HL-60 (cell line): ENCODE data around the gene BIRC7.

Source experiments
- DNase-seq, 2 experiments: peaks; one replicate each; pipeline ENCODE4 v3.0.0-alpha.2; 2010 to 2020; ENCODE audit warnings: low read depth in 1 of 2, low spot score in 1 of 2
- H3K27ac ChIP-seq: fragments of 250-450 bp; sonication (Bioruptor Pico); replicated peaks from 2 replicates; pipeline ENCODE4 v1.5.1; 2020; ENCODE audit warnings: mild to moderate bottlenecking, moderate library complexity
- H3K27me3 ChIP-seq: fragments of 250-450 bp; sonication (Bioruptor Pico); 2 replicates; pipeline ENCODE4 v1.5.1; 2021; ENCODE audit warnings: mild to moderate bottlenecking, moderate library complexity; ENCODE audit not compliant: insufficient read depth, poor library complexity, severe bottlenecking
- H3K4me3 ChIP-seq: replicated peaks from 2 replicates; pipeline ENCODE4 v1.5.1; 2011; ENCODE audit warnings: mild to moderate bottlenecking, control low read depth, low read length; ENCODE audit not compliant: insufficient read depth
- GABPA ChIP-seq: IDR thresholded peaks from 2 replicates; pipeline ENCODE4 v1.6.1; 2012; ENCODE audit warnings: low read depth
- POLR2AphosphoS5 ChIP-seq: IDR thresholded peaks from 2 replicates; pipeline ENCODE4 v1.6.1; 2012; ENCODE audit warnings: low read depth
- SPI1 ChIP-seq: IDR thresholded peaks from 2 replicates; pipeline ENCODE4 v1.6.1; 2012; ENCODE audit warnings: low read depth, mild to moderate bottlenecking, borderline replicate concordance
- TF ChIP-seq, protein P1 (sequence below): IDR thresholded peaks from 2 replicates; pipeline ENCODE4 v1.6.1; 2012; ENCODE audit warnings: low read depth; ENCODE audit not compliant: insufficient replicate concordance
- TF ChIP-seq, protein P2 (sequence below): IDR thresholded peaks from one replicate; pipeline ENCODE4 v1.5.1; 2011; ENCODE audit warnings: low read length, control low read depth, inconsistent platforms; ENCODE audit not compliant: insufficient read depth

The BIRC7 gene

DNA sequence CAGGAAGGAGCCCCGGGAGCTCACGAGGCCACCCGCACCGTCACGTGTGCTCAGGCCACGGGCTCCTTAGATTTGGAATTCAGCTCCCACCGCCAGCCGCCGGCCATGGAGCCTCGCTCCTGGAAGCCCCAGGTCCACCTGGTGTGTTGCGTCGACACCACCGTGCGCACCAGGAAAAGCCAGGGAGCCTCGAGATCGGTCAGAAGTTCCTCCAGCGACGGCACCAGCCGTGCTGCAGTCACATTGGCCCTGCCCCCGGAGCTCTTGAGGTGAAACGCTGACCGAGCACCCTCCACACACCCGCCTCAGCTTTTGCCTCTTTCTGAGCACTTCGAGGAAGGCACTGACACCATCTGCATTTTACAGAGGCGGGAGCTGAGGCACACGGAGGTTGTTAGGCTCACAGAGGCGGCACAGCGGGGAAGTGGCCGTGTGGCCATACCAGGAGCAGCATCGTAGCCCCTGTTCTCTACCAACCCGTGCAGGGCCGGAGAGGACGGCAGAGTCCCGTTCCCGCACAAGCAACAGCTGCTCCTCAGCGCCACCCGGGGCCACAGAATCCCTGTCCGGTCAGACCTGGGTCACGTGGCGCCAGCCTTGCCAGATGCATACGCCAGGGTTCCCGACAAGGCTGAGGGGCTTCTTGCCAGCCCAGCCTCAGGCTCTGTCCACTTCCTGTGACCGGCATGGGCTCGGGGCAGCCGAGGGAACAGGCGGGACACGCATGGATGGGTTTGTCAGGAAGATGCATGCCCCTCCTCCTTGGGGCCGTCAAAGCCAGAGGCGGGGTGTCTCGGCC lies 11.0 kb downstream of the BIRC7 start:
- H3K27me3 ChIP-seq: peaks cover 21% of the 10 kb centered on the region
- DNase-seq: no peak
- TF ChIP-seq, protein P1, sequence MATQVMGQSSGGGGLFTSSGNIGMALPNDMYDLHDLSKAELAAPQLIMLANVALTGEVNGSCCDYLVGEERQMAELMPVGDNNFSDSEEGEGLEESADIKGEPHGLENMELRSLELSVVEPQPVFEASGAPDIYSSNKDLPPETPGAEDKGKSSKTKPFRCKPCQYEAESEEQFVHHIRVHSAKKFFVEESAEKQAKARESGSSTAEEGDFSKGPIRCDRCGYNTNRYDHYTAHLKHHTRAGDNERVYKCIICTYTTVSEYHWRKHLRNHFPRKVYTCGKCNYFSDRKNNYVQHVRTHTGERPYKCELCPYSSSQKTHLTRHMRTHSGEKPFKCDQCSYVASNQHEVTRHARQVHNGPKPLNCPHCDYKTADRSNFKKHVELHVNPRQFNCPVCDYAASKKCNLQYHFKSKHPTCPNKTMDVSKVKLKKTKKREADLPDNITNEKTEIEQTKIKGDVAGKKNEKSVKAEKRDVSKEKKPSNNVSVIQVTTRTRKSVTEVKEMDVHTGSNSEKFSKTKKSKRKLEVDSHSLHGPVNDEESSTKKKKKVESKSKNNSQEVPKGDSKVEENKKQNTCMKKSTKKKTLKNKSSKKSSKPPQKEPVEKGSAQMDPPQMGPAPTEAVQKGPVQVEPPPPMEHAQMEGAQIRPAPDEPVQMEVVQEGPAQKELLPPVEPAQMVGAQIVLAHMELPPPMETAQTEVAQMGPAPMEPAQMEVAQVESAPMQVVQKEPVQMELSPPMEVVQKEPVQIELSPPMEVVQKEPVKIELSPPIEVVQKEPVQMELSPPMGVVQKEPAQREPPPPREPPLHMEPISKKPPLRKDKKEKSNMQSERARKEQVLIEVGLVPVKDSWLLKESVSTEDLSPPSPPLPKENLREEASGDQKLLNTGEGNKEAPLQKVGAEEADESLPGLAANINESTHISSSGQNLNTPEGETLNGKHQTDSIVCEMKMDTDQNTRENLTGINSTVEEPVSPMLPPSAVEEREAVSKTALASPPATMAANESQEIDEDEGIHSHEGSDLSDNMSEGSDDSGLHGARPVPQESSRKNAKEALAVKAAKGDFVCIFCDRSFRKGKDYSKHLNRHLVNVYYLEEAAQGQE: no peak
- TF ChIP-seq GABPA: no peak
- no peak for TF ChIP-seq POLR2AphosphoS5
- no peak for TF ChIP-seq SPI1
- TF ChIP-seq, protein P2, sequence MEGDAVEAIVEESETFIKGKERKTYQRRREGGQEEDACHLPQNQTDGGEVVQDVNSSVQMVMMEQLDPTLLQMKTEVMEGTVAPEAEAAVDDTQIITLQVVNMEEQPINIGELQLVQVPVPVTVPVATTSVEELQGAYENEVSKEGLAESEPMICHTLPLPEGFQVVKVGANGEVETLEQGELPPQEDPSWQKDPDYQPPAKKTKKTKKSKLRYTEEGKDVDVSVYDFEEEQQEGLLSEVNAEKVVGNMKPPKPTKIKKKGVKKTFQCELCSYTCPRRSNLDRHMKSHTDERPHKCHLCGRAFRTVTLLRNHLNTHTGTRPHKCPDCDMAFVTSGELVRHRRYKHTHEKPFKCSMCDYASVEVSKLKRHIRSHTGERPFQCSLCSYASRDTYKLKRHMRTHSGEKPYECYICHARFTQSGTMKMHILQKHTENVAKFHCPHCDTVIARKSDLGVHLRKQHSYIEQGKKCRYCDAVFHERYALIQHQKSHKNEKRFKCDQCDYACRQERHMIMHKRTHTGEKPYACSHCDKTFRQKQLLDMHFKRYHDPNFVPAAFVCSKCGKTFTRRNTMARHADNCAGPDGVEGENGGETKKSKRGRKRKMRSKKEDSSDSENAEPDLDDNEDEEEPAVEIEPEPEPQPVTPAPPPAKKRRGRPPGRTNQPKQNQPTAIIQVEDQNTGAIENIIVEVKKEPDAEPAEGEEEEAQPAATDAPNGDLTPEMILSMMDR: no peak

DNA sequence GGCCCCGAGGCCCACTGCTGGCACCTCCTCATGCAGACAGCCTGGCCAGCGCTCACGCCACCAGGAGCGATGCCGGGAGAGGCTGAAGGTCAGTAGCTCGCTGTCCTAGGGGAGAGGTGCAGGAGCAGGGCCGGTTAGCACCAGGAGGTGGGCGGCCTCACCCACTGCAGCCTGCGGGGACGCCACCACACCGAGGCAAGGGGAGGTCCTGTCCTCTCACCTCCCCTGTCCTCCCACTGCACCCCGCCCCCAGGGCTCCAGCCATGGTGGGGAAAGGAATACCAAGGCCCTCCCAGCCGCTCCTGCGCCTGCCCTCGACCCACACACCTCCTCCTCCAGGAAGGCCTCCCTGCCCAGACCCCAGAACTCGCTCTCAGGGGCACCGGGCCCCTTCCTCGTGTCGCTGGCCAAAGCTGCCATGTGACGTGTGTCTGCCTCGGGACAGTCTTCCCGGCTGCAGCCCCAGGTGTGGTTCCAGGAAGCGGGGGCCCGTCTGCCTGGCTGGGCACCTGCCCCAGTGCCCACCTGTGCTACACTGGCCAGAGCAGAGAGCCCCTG lies 12.0 kb downstream of the BIRC7 start:
- peaks cover 26% of the 10 kb centered on the region for H3K27me3 ChIP-seq
- H3K27ac ChIP-seq: no peak overlapping the region
- H3K4me3 ChIP-seq: no peak overlapping the region
- no peak for DNase-seq
- no peak for TF ChIP-seq POLR2AphosphoS5
- TF ChIP-seq, protein P1: no peak
- TF ChIP-seq, protein P2: no peak

More for the DNA sequence above, 11.0 kb downstream of the BIRC7 start:
- Histone ChIP-seq H3K4me3 (no peak overlapping the region), H3K27ac (no peak overlapping the region)

DNA sequence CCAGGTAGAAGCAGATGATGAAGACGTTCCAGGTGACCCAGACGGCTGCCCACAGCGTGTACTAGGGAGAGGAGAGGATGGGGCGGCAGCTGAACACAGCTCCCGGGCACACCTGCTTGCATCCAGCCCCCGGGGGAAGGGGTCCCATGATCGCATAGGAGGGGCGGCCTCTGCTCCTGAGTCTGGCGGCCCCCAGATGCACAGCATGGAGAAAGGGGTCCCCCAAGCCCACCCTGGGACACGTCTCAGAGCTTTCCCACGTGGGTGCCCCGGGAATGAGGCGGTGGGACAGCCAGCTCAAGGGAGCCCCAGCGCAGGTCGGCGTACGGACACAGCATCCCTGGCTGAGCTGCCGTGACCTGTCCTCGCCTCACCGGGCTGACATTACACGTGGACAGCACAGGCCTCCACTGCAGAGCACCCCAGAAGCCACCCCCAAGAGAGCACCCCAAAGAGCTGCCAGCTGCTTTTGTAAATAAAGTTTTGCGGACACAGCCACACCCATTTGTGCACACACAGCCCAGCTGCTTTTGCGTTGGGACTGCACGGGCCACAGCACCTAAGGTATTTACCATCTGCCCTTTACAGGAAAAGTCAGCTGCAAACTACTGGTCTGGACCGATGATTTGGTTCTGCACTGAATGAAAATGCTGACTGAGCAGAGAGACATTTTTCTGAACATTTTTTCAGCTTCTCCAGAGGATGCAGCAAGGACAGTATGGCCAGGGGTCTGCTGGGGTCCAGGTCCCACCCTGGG lies 13.3 kb downstream of the BIRC7 start:
- no peak overlapping the region for H3K4me3 ChIP-seq
- no peak for TF ChIP-seq SPI1
- no peak for TF ChIP-seq GABPA
- no peak for TF ChIP-seq POLR2AphosphoS5
- TF ChIP-seq, protein P2: no peak
- TF ChIP-seq, protein P1: no peak
- no peak overlapping the region for H3K27ac ChIP-seq
- DNase-seq: no peak
- H3K27me3 ChIP-seq: peaks cover 34% of the 10 kb centered on the region
